Mucosa of descending colon (tissue), 3 donors: ENCODE results near the gene SEC16A. TPM values are rescaled to one million over a fixed set of nuclear protein-coding genes. Genes with fewer than 3 reads are reported as not detected.
A peak's percentile ranks its signal among the peaks of the same experiment; 100 is the strongest.

Experiments used
- ATAC-seq: fragments of 200-7000 bp; cut with Tn5 transposase; one replicate; pipeline ENCODE4 v1.9.1; 2020; ENCODE audit warnings: mild to moderate bottlenecking, moderate library complexity
- DNase-seq, 3 donors: peaks; one replicate each; pipeline ENCODE4 v3.0.0-alpha.2; 2020
- H3K36me3 ChIP-seq: fragments of 200-600 bp; one replicate; pipeline ENCODE4 v1.8.0; 2021; ENCODE audit warnings: low read depth, mild to moderate bottlenecking
- H3K4me1 ChIP-seq: fragments of 200-600 bp; one replicate; pipeline ENCODE4 v1.8.0; 2021; ENCODE audit warnings: low read depth, mild to moderate bottlenecking
- H3K4me3 ChIP-seq: fragments of 200-600 bp; one replicate; pipeline ENCODE4 v1.8.0; 2021; ENCODE audit warnings: mild to moderate bottlenecking
- H3K9me3 ChIP-seq: fragments of 200-600 bp; one replicate; pipeline ENCODE4 v1.8.0; 2021; ENCODE audit warnings: mild to moderate bottlenecking
- intact Hi-C, 2 donors: fragments of 100-400 bp; cut with DNase I in 1 of 2; cut with micrococcal nuclease in 1 of 2; formaldehyde crosslinking; loops; one replicate each; pipeline versions ENCODE4 v1.11.0 to v1.11.1; 2022; cut with DNase I, micrococcal nuclease
- total RNA-seq, 3 donors: library from RNA; stranded (reverse); fragmentation: NEBNext Ultra II Directional in 2 of 3; extraction: Animal tissue kit (Norgen Biotek cat#: 25700) in 2 of 3; gene quantifications; one replicate each; pipeline versions ENCODE4 v1.2.1 to v1.2.4, GENCODE V29; 2021 to 2023
- TF ChIP-seq, protein P1 (sequence below): fragments of 200-600 bp; IDR thresholded peaks from one replicate; pipeline ENCODE4 v1.8.0; 2022; ENCODE audit warnings: antibody characterized with exemption, mild to moderate bottlenecking
- donor health status: DM: no; HTN: no; CAD: no; lungs with moderate emphysema.
- donor health status: DM: no; HTN: no; CAD: no.
- donor health status: DM: no; HTN: yes; CAD: no.

The SEC16A gene
- total RNA-seq, 3 donors from 2014 or later, result 60.0 to 69.5 (median 69.3) TPM

DNA sequence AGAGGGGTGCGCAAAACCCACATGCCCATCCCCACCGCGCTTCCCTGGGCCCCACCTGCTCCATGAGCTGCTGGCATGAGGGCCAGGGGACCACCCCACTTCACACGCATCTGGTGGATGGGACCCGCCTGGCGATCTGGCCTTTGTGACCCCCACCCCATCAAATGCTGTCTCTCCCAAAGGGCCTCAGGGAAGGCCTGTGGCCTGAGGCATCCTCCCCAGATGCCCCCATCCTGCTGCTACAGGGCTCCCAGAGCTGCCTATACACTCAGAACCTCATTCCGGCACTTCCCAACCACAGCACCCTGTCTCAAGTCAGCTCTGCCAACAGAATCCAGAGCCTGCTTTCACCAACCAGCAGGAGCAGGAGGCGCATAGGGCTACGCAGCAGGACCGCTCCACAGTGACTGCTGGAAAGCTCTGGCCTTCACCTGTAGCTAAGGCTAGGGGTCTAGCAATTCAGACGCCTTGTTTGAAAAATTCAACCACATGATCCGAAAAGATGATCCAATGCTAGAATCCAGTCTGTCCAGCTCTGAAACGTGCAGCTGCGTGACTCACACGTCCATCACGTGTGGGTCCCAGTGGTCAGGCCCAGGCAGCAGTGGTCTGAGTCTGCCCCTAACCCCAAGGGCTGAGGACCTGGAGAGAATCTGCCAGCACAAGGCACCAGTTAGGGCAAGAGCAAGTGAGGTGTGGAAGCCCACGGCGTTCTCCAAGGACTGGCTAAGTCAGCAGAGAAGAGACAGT is 81.5 kb downstream of the SEC16A start:
- no peak overlapping the region for H3K4me3 ChIP-seq
- peaks cover 22% of the 10 kb centered on the region for H3K4me1 ChIP-seq
- H3K9me3 ChIP-seq, result no peaks in the 10 kb centered on the region
- ATAC-seq (no peak), DNase-seq (no peak)
- TF ChIP-seq, protein P1, sequence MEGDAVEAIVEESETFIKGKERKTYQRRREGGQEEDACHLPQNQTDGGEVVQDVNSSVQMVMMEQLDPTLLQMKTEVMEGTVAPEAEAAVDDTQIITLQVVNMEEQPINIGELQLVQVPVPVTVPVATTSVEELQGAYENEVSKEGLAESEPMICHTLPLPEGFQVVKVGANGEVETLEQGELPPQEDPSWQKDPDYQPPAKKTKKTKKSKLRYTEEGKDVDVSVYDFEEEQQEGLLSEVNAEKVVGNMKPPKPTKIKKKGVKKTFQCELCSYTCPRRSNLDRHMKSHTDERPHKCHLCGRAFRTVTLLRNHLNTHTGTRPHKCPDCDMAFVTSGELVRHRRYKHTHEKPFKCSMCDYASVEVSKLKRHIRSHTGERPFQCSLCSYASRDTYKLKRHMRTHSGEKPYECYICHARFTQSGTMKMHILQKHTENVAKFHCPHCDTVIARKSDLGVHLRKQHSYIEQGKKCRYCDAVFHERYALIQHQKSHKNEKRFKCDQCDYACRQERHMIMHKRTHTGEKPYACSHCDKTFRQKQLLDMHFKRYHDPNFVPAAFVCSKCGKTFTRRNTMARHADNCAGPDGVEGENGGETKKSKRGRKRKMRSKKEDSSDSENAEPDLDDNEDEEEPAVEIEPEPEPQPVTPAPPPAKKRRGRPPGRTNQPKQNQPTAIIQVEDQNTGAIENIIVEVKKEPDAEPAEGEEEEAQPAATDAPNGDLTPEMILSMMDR, result no peak
- no peaks in the 10 kb centered on the region for H3K36me3 ChIP-seq
- intact Hi-C loops, result no loop called here

DNA sequence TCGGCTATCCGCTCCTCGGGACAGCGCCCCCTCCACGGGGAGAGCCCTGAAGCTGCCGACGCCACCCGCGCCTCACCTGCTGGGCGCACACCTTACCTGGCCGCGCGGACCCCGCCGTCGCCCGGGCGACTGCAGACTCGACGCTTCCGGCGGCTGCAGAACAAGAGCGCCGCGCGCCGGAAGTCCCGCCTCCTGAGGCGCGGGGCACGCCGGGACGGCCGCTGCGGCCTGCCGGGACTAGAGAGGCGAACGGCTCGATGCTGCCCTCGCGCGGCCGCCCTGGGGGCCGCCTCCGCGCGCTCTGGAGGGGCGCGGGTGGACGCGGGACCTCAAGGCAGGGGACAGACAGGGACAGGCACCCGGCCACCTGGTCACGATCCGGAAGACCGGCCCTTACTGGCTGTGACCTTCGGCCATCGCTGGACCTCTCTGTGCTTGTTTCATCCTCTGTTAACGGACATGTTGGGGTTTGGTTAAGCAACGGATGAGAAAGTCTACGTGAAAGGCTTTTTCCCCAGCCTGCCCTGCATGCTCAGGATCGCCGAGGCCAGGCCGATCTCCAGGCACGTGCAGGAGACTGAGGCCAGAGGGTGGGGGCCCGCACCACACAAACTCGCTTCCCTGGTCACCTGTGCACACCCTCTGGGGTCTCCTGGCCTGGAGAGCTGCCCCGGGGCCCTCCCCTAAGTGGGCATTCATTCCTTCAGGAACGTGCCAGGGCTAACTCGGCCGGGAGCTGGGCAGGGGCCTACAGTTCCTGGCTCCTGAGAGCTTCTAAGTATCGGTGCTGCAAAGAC is 82.6 kb downstream of the SEC16A start, which contains the start of gene SNAPC4:
SNAPC4 (minus strand) TSS at position 133 of the 797 bp plus-strand sequence. CDS start 1,742 bp downstream, outside the sequence.
- no peaks in the 10 kb centered on the region for H3K9me3 ChIP-seq
- ATAC-seq (peak; percentile 94), DNase-seq (peak; percentile 87 to 93 (median 92))
- H3K36me3 ChIP-seq, result no peaks in the 10 kb centered on the region
- intact Hi-C loops, result no loop called here
- TF ChIP-seq, protein P1, result peak; percentile 99
- H3K4me1 ChIP-seq, result peaks cover 26% of the 10 kb centered on the region
- peak within 1 kb of the TSS; percentile 81 for H3K4me3 ChIP-seq

DNA sequence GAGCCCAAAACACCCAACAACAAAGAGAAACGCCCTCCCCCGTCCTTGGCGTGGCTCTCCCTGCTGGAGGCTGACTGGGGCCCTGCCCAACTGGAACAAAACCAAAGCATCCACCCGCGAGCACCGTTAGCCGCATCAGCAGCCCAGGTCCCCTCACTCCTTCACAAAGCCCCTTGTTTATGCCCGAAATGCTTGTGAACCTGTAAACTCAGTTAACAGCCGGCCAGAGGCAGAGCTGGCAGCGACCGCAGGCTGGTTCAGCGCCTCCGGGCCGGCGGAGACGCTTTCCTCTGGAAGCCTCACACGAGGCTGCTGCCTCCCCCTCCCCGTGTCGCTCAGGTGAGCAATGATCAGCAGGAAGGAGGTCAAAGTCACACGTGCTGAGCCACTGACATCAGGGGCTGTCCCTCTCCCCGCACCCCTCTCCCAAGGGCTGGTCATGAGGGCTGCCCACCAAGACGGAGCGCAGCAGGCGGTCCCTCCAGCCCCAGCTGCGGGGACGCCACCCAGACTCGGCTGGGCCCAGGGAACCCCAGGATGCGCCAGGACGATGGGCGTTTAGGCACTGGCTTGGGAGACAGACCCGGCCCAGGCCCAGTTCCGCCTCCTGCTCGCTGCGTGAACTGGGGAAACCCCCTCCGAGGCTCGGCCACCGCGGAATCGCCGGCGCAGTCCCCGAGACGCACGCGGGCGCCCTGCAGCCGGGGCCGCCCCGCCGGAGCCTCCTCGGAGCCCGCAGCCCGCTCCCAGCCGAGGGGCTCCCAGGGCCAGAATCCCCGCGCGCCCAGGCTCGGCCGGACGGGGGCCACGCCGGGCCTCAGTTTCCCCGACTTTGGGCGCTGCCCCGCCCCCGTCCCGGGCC is 83.4 kb downstream of the SEC16A start:
- no peaks in the 10 kb centered on the region for H3K9me3 ChIP-seq
- H3K4me3 ChIP-seq, result peak overlapping the region; percentile 81
- no peaks in the 10 kb centered on the region for H3K36me3 ChIP-seq
- peak; percentile 26 for ATAC-seq
- TF ChIP-seq, protein P1, result no peak
- peak in 2 of 3 donors; percentile 14 to 52 for DNase-seq
- intact Hi-C loops, result no loop called here
- H3K4me1 ChIP-seq, result peaks cover 26% of the 10 kb centered on the region

DNA sequence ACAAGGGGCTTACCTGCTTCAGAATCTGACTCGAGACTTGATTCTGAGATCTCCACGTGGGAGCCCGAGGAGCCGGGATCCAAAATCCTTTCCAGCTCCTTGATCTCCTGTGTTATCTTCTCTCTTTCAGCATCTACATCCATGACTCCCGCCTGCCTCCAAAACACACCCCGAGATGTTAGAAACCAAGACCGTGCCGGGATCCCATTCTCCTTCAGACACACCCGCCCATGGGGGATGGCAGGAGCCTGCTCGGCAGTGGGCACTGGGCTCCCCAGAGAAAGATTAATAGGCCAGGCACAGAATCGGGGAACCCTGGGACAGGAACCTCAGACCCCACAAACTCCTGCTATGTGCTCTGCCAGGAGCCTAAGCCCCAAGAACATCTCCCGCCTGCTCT is 84.6 kb downstream of the SEC16A start:
- Histone ChIP-seq H3K4me1 (peaks cover 20% of the 10 kb centered on the region), H3K36me3 (no peaks in the 10 kb centered on the region), H3K9me3 (no peaks in the 10 kb centered on the region), H3K4me3 (no peak overlapping the region)
- TF ChIP-seq, protein P1, result no peak
- intact Hi-C loops, result no loop called here
- ATAC-seq (no peak), DNase-seq (no peak)

DNA sequence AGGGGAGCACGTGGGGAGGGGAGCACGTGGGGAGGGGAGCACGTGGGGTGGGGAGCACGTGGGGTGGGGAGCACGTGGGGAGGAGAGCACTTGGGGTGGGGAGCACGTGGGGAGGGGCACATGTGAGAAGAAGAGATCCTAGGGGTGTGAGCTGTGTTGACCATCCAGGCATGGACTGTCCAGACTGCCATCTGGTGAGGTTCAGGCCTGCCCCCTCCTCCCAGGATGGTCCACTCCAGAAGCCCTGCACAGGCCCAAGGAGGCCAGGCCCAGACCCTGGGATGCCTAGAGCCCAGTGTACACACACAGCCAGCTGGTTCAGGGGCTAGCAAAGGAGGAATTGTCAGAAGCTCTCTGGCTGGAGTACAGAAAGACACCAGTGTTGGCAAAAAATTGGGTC is 85.2 kb downstream of the SEC16A start:
- H3K36me3 ChIP-seq, result no peaks in the 10 kb centered on the region
- H3K4me1 ChIP-seq, result peaks cover 20% of the 10 kb centered on the region
- ATAC-seq, result no peak
- TF ChIP-seq, protein P1, result no peak
- no peaks in the 10 kb centered on the region for H3K9me3 ChIP-seq
- H3K4me3 ChIP-seq, result no peak overlapping the region
- no peak for DNase-seq
- intact Hi-C loops, result no loop called here
